Measurements from ENCODE around the gene CCDC88B. TPM values are rescaled to one million over a fixed set of nuclear protein-coding genes. Genes with fewer than 3 reads are reported as not detected.

Gene CCDC88B, protein sequence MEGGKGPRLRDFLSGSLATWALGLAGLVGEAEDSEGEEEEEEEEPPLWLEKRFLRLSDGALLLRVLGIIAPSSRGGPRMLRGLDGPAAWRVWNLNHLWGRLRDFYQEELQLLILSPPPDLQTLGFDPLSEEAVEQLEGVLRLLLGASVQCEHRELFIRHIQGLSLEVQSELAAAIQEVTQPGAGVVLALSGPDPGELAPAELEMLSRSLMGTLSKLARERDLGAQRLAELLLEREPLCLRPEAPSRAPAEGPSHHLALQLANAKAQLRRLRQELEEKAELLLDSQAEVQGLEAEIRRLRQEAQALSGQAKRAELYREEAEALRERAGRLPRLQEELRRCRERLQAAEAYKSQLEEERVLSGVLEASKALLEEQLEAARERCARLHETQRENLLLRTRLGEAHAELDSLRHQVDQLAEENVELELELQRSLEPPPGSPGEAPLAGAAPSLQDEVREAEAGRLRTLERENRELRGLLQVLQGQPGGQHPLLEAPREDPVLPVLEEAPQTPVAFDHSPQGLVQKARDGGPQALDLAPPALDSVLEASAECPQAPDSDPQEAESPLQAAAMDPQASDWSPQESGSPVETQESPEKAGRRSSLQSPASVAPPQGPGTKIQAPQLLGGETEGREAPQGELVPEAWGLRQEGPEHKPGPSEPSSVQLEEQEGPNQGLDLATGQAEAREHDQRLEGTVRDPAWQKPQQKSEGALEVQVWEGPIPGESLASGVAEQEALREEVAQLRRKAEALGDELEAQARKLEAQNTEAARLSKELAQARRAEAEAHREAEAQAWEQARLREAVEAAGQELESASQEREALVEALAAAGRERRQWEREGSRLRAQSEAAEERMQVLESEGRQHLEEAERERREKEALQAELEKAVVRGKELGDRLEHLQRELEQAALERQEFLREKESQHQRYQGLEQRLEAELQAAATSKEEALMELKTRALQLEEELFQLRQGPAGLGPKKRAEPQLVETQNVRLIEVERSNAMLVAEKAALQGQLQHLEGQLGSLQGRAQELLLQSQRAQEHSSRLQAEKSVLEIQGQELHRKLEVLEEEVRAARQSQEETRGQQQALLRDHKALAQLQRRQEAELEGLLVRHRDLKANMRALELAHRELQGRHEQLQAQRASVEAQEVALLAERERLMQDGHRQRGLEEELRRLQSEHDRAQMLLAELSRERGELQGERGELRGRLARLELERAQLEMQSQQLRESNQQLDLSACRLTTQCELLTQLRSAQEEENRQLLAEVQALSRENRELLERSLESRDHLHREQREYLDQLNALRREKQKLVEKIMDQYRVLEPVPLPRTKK (N-terminal part only)
- 0.34 and 2.7 TPM in 2 replicates for total RNA-seq

DNA sequence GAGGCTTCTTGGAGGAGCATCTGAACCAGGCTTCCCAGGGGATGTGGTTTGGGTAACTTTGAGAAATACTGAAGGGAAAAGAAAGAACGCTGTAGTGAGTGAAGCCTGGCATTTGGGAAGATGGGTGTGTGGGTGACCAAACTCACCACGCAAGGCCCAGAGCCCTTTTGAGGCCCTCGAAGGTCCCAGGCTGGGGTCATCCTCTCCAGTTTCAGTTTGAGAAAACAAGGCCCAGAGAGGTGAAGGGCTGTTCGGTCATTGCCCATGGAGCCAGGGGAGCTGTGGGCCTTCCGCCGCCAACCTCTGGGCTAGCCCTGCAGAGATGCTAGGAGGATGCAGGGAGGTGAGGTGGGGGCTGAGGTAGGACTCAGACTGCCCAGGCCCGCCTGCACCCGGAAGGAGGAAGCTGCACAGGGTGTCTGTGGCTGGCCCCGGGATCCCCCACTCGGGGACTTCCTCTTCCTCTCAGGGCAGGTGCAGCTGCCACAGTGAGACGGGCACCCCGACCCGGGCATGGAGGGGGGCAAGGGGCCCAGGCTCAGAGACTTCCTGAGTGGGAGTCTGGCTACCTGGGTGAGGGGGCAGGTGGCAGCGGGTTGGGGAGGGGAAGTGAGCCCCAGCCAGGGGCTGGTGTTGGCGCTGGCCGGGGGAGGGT, at the start of gene CCDC88B:
Gene CCDC88B (plus strand): TSS at position 451 of the 655 bp plus-strand sequence. CDS start 63 bp downstream, at position 514.

GRCh38 chr11:64291262-64291751, 48.7 kb upstream of the CCDC88B start, which contains the start of gene KCNK4:
Gene KCNK4, plus strand, starts transcription at chr11:64291302. Its CDS starts 1,717 bp downstream, at chr11:64293019.

GRCh38 chr11:64299847-64300648, 40.0 kb upstream of the CCDC88B start, which contains the start of gene CATSPERZ:
Gene CATSPERZ, plus strand, starts transcription at chr11:64300358. Its CDS starts 53 bp downstream, at chr11:64300411.

GRCh38 chr11:64305075-64305690, 34.8 kb upstream of the CCDC88B start, which contains the start of gene ESRRA:
Gene ESRRA, plus strand, starts transcription at chr11:64305524. Its CDS starts 1,656 bp downstream, at chr11:64307180.

DNA sequence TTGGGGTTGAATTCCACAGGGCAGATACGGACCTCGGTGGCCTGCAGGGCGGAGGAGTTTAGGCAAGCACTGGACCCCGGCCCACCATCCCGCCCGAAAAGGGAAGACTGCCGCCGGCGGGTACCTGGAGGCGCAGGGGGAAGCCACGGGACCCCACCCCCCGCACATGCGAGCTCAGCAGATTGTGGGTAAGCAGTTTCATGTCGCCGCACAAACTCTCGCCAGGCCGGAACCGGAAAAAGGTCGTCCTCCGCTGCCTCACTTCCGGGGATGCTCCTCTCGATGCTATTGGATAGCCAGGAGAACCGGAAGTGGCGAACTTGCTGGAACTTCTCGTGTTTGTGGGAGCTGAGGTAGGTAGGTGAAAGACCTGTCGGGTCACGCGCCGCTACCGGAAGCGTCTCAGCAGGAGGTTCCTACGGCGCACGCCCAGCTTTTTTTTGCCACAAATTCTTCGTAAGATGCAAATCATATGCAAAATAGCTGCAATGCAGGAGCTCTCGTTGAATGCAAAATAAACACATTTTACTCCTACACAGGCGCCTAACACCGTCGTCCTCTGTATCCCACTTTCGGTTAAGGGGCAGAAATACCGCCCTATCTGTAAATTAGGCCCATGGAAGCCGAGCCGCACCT, 22.6 kb upstream of the CCDC88B start, which contains the start of gene TRMT112:
Gene TRMT112 (minus strand): TSS at position 235 of the 636 bp plus-strand sequence. CDS start 33 bp downstream, at position 202.

DNA sequence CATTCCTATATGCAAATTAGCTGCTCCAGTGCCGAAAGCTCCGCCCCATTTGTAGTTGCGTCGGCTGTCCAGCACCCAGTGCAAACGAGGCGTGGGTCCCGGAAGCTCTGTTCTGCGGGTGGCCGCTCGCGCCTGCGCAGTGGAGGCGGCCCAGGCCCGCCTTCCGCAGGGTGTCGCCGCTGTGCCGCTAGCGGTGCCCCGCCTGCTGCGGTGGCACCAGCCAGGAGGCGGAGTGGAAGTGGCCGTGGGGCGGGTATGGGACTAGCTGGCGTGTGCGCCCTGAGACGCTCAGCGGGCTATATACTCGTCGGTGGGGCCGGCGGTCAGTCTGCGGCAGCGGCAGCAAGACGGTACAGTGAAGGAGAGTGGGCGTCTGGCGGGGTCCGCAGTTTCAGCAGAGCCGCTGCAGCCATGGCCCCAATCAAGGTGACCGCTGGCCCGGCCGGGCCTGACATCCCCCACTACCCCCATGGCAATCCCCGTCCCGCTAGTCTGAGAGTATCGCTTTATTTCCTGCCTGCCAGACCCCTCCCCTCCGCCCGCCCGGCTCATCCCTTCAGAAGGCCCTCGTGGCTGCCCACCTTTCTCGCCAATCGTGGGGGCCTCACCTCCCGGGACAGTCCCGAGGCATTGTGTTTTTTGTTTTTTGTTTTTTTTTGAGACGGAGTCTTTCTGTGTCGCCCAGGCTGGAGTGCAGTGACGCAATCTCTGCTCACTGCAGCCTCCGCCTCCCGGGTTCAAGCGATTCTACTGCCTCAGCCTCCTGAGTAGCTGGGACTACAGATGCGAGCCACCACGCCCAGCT, 21.8 kb upstream of the CCDC88B start, which contains the start of gene PRDX5:
Gene PRDX5 (plus strand): TSS at position 161 of the 805 bp plus-strand sequence. CDS start 95 bp downstream, at position 256.

DNA sequence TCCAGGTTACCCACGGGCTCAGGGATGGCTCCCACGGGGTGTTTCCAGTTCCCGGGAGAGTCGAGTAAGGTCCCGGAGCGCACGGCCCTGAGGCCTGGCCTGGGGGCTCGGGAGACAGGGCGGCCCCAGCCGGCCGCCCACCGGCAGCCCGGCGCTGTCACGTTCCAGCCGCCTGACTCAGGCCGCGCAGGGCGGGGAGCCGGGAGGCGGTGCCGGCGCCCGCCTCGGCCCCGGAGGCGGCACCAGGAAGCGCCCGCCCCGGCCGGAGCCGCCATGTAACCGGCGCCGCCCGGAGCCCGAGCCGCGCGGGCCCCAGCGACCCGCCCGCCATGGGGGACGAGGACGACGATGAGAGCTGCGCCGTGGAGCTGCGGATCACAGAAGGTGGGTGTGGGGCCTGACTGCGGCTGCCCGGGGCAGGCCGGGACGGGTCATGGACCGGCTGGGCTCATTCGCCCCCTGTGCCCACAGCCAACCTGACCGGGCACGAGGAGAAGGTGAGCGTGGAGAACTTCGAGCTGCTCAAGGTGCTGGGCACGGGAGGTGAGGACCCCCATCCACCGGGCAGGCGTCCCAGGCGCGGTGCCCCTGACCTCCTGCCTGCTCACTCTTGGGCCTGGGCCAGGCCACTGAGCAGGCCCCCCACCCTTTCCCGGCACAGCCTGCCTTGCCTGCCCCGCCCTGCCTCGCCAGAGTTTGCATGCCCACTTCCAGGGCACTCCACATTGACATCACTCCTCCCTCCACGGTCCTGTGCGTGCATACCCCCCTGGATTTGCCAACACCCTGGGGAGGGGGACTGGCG, 19.1 kb downstream of the CCDC88B start, which contains the start of gene RPS6KA4:
Gene RPS6KA4 (plus strand): TSS at position 256 of the 805 bp plus-strand sequence. CDS start 74 bp downstream, at position 330.

Other genes starting within 250 kb of the CCDC88B start
- gene MACROD1, start 174.1 kb upstream of the CCDC88B start, total RNA-seq: 24.4 and 39.9 TPM in 2 replicates
- 88.1 and 90.1 TPM in 2 replicates for gene STIP1, start 154.0 kb upstream of the CCDC88B start, total RNA-seq
- gene FERMT3, start 133.5 kb upstream of the CCDC88B start, total RNA-seq: 3.2 and 3.4 TPM in 2 replicates
- 53.7 and 59.2 TPM in 2 replicates for gene TRPT1, start 114.0 kb upstream of the CCDC88B start, total RNA-seq
- 33.8 and 51.9 TPM in 2 replicates for gene NUDT22, start 113.9 kb upstream of the CCDC88B start, total RNA-seq
- gene DNAJC4, start 109.7 kb upstream of the CCDC88B start, total RNA-seq: 14.0 and 32.9 TPM in 2 replicates
- 70.5 and 97.3 TPM in 2 replicates for gene VEGFB, start 105.6 kb upstream of the CCDC88B start, total RNA-seq
- 43.6 and 94.6 TPM in 2 replicates for gene FKBP2, start 99.1 kb upstream of the CCDC88B start, total RNA-seq
- 184 and 217 TPM in 2 replicates for gene PPP1R14B, start 93.3 kb upstream of the CCDC88B start, total RNA-seq
- 32.9 and 40.7 TPM in 2 replicates for gene PLCB3, start 88.7 kb upstream of the CCDC88B start, total RNA-seq
- gene BAD, start 55.5 kb upstream of the CCDC88B start, total RNA-seq: 133 and 152 TPM in 2 replicates
- gene GPR137, start 54.4 kb upstream of the CCDC88B start, total RNA-seq: 25.4 and 32.1 TPM in 2 replicates
- gene KCNK4, start 48.9 kb upstream of the CCDC88B start, total RNA-seq: 0.26 TPM in 1 of 2 replicates, not detected in the other
- gene CATSPERZ, start 39.8 kb upstream of the CCDC88B start, total RNA-seq: not detected in 2 replicates
- gene ESRRA, start 34.7 kb upstream of the CCDC88B start, total RNA-seq: 16.9 and 30.0 TPM in 2 replicates
- gene TRMT112, start 22.6 kb upstream of the CCDC88B start, total RNA-seq: 200 and 206 TPM in 2 replicates
- gene PRDX5, start 22.1 kb upstream of the CCDC88B start, total RNA-seq: 401 and 450 TPM in 2 replicates
- 34.6 and 55.2 TPM in 2 replicates for gene RPS6KA4, start 19.0 kb downstream of the CCDC88B start, total RNA-seq
- gene SLC22A11, start 215.7 kb downstream of the CCDC88B start, total RNA-seq: not detected in 2 replicates

All from pericardium fibroblast (primary cell).